GM12878 (cell line): ENCODE results near the gene KICS2. TPM values are rescaled to one million over a fixed set of nuclear protein-coding genes. Genes with fewer than 3 reads are reported as not detected.

Experiments
- ATAC-seq: fragments of 200-7000 bp; cut with Tn5 transposase; 3 replicates; pipeline ENCODE4 v1.9.1; 2020; ENCODE audit warnings: mild to moderate bottlenecking, moderate library complexity
- BruUV-seq: library from RNA; stranded (reverse); fragments of 400-500 nt; replicated peaks from 2 replicates; lab custom pipeline; 2021; lab: Mats Ljungman, UMichigan
- CTCF ChIA-PET: fragments of 300-600 bp; sonication (Branson Sonifier 250); formaldehyde crosslinking; extraction: SDS; loops from one replicate; lab custom pipeline; 2021; ENCODE audit warnings: inconsistent platforms; lab: Yijun Ruan, JAX
- POLR2A ChIA-PET: fragments of 350-600 bp; formaldehyde crosslinking; extraction: SDS; loops from one replicate; lab custom pipeline; 2021; ENCODE audit warnings: inconsistent platforms; lab: Charles Lee
- RAD21 ChIA-PET: fragments of 300-600 bp; sonication (Branson Sonifier 250); formaldehyde crosslinking; loops from one replicate; lab custom pipeline; 2023; ENCODE audit warnings: antibody characterized with exemption; ENCODE audit not compliant: unreplicated experiment; lab: Charles Lee
- SMC1A ChIA-PET: fragments of 300-600 bp; sonication (Branson Sonifier 250); formaldehyde crosslinking; loops from one replicate; lab custom pipeline; 2023; ENCODE audit not compliant: unreplicated experiment, uncharacterized antibody; lab: Charles Lee
- DNase-seq: peaks from one replicate; pipeline ENCODE4 v3.0.0-alpha.2; 2011; ENCODE audit warnings: low read depth, low spot score
- FAIRE-seq: peaks from 3 replicates; lab custom pipeline; 2011; peaks lifted over from hg19 to GRCh38; lab: Jason Lieb, UNC
- H2AFZ ChIP-seq: 2 replicates; pipeline ENCODE4 v1.6.0; 2011; ENCODE audit warnings: low read depth, low read length, control low read depth; ENCODE audit not compliant: control insufficient read depth
- H3K27ac ChIP-seq: 2 replicates; pipeline ENCODE4 v1.5.1; 2011; ENCODE audit warnings: control low read depth; ENCODE audit not compliant: control insufficient read depth, insufficient read depth
- H3K27me3 ChIP-seq, 2 experiments: replicated peaks in 1 of 2; 2 replicates each; pipeline versions ENCODE4 v1.6.0 to v1.6.1; 2011; ENCODE audit warnings: low read length in 1 of 2; ENCODE audit not compliant: control insufficient read depth in 2 of 2, insufficient read depth in 2 of 2
- H3K36me3 ChIP-seq, 2 experiments: 2 replicates each; pipeline ENCODE4 v1.5.1; 2011; ENCODE audit warnings: low read length in 1 of 2; ENCODE audit not compliant: control insufficient read depth in 2 of 2, insufficient read depth in 2 of 2
- H3K4me1 ChIP-seq: 2 replicates; pipeline ENCODE4 v1.6.1; 2011; ENCODE audit warnings: mild to moderate bottlenecking, low read length, moderate library complexity, mixed read lengths; ENCODE audit not compliant: control insufficient read depth, insufficient read depth
- H3K4me2 ChIP-seq: 2 replicates; pipeline ENCODE4 v1.6.0; 2011; ENCODE audit warnings: control low read depth; ENCODE audit not compliant: control insufficient read depth, insufficient read depth
- H3K4me3 ChIP-seq: fragments of 200-600 bp; sonication (generic); 2 replicates; pipeline ENCODE4 v1.5.1; 2016
- H3K79me2 ChIP-seq: 2 replicates; pipeline ENCODE4 v1.6.0; 2011; ENCODE audit warnings: low read length; ENCODE audit not compliant: control insufficient read depth, insufficient read depth
- H3K9ac ChIP-seq: 2 replicates; pipeline ENCODE4 v1.8.0; 2011; ENCODE audit warnings: low read length, control low read depth, mixed read lengths; ENCODE audit not compliant: control insufficient read depth, insufficient read depth
- H3K9me3 ChIP-seq: replicated peaks from 3 replicates; pipeline ENCODE4 v1.5.1; 2011; ENCODE audit warnings: mild to moderate bottlenecking, low read length; ENCODE audit not compliant: control insufficient read depth, insufficient read depth
- H4K20me1 ChIP-seq: 2 replicates; pipeline ENCODE4 v1.6.0; 2011; ENCODE audit not compliant: control insufficient read depth, insufficient read depth
- ASH2L ChIP-seq: fragments of 300-600, 200-600 bp; sonication (generic); IDR thresholded peaks from 2 replicates; pipeline ENCODE4 v1.6.1; 2017; ENCODE audit warnings: low read depth, mild to moderate bottlenecking, borderline replicate concordance
- ATF7 ChIP-seq: fragments of 450-650 bp; IDR thresholded peaks from 2 replicates; pipeline ENCODE4 v1.6.1; 2016; ENCODE audit warnings: low read depth, mild to moderate bottlenecking
- BHLHE40 ChIP-seq, 2 experiments: fragments of 450-650 bp in 1 of 2; IDR thresholded peaks; 2 replicates each; pipeline ENCODE4 v1.6.1; 2011 to 2017; ENCODE audit warnings: low read depth in 2 of 2, borderline replicate concordance in 1 of 2, improper control_type of control experiment in 1 of 2, low read length in 1 of 2, mild to moderate bottlenecking in 1 of 2
- BRCA1 ChIP-seq: IDR thresholded peaks from 2 replicates; pipeline ENCODE4 v1.6.1; 2011; ENCODE audit warnings: low read depth, low read length, improper control_type of control experiment
- CHD1 ChIP-seq: IDR thresholded peaks from 2 replicates; pipeline ENCODE4 v1.6.1; 2012; ENCODE audit warnings: low read depth, low read length, improper control_type of control experiment
- MTA3 ChIP-seq: IDR thresholded peaks from 2 replicates; pipeline ENCODE4 v1.6.1; 2012; ENCODE audit warnings: low read length, inconsistent platforms, borderline replicate concordance
- SMAD1 ChIP-seq: fragments of 450-650 bp; IDR thresholded peaks from 2 replicates; pipeline ENCODE4 v1.6.1; 2018; ENCODE audit warnings: mild to moderate bottlenecking, low read depth; ENCODE audit not compliant: partially characterized antibody
- ZNF207 ChIP-seq: fragments of 450-650 bp; IDR thresholded peaks from 2 replicates; pipeline ENCODE4 v1.6.1; 2014; ENCODE audit warnings: antibody characterized with exemption, mild to moderate bottlenecking, borderline replicate concordance
- whole genome bisulfite sequencing: methylation state at CpG from one replicate; pipeline ENCODE4 v1.1.6; 2016; ENCODE audit warnings: low lambda C conversion rate; ENCODE audit not compliant: insufficient replicate concordance, insufficient coverage; ENCODE audit errors: missing lambda C conversion rate; 5-methylcytosine and 5-hydroxymethylcytosine counted together
- in situ Hi-C: fragments of 300-500 bp; cut with MboI; formaldehyde crosslinking; loops from 9 replicates; pipeline ENCODE4 v1.14.3; 2018; ENCODE audit warnings: mixed read lengths
- intact Hi-C: fragments of 100-400 bp; cut with micrococcal nuclease; formaldehyde crosslinking; loops from one replicate; pipeline ENCODE4 v1.14.2; 2022; ENCODE audit not compliant: unreplicated experiment
- polyA plus RNA-seq, 11 experiments: library from polyadenylated mRNA; depleted of rRNA in 4 of 11; unstranded in 6 of 11; stranded (reverse) in 5 of 11; fragments of >200 nt; fragmentation: Nextera tagmentation in 4 of 11; fragmentation: Illumina TruSeq in 1 of 11; extraction: Ambion mirVana in 4 of 11; extraction: Trizol in 1 of 11; gene quantifications; 1 replicate in 1 of 11; 2 replicates in 10 of 11; pipeline versions ENCODE4 v1.2.1 to v1.2.3, GENCODE V29; 2011 to 2016; ENCODE audit warnings: inconsistent platforms in 2 of 11, missing spikeins in 2 of 11, low read depth in 1 of 11
- total RNA-seq, 4 experiments: library from RNA; depleted of rRNA in 3 of 4; stranded (reverse); fragments of >200 nt in 3 of 4; fragmentation: Illumina TruSeq in 1 of 4; extraction: Trizol in 1 of 4; gene quantifications; 2 replicates each; pipeline versions ENCODE4 v1.2.1 to v1.2.3, GENCODE V29; 2013 to 2021
- TF ChIP-seq, protein P1 (sequence below): IDR thresholded peaks from 2 replicates; pipeline ENCODE4 v1.6.1; 2011; ENCODE audit warnings: borderline replicate concordance, low read depth, mild to moderate bottlenecking, moderate library complexity, low read length; ENCODE audit not compliant: insufficient read depth, poor library complexity, severe bottlenecking

The KICS2 gene
- total and polyA plus RNA-seq, 10 of the 15 experiments (the other 5 are each of a cell fraction or from before 2014, with no cell fraction given), result 3.9 to 13.1 (median 9.5) TPM

DNA sequence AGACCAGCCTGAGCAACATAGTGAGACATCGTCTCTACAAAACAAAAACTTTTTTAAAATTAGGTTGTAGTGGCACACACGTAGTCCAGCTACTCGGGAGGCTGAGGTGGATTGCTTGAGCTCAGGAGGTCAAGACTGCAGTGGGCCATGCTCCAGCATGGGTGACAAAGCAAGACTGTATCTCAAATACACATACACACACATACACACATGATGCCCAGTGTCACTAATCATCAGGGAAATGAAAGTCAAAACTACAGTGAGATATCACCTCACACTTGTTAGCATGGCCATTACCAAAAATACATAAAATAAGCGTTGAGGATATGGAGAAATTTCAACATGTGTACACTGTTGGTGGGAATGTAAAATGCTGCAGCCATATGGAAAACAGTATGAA is 33.2 kb upstream of the KICS2 start:
- Histone ChIP-seq H4K20me1 (no peaks in the 10 kb centered on the region), H3K36me3 (no peaks in the 10 kb centered on the region), H3K9ac (no peak overlapping the region), H2AFZ (no peak overlapping the region), H3K4me2 (no peak overlapping the region), H3K27me3 (no peaks in the 10 kb centered on the region), H3K4me1 (no peaks in the 10 kb centered on the region), H3K9me3 (no peaks in the 10 kb centered on the region), H3K79me2 (no peaks in the 10 kb centered on the region), H3K4me3 (no peak overlapping the region), H3K27ac (no peak overlapping the region)
- ChIA-PET SMC1A (interaction anchor here (0.6 to 2.9 kb wide), 4 partner anchors 412 to 429 kb away, joined by 3 to 13 read pairs (median 8); no protein-coding TSS in a partner anchor), CTCF (interaction anchor here (0.7 to 3.9 kb wide), 4 partner anchors 36 to 442 kb away, joined by 3 to 29 read pairs (median 13); partner anchors contain the start of gene SRGAP1), POLR2A (no interaction called here), RAD21 (interaction anchor here (0.6 kb wide), 1 partner anchor 411 kb away, joined by 3 read pairs; the partner anchor contains the start of gene SRGAP1)
- in situ Hi-C loops (loop anchor here (25.0 kb wide), 2 partner anchors 843 to 1143 kb away; no protein-coding TSS in a partner anchor), intact Hi-C loops (loop anchor here (5.0 to 10.0 kb wide), 3 partner anchors 588 to 1153 kb away; partner anchors contain the start of gene DPY19L2)
- DNase-seq (no peak), FAIRE-seq (no peak), ATAC-seq (no peak)
- no TSS peak for BruUV-seq
- 33% methylated on average over 4 of the region's 4 CpGs for WGBS
- no peak for TF ChIP-seq ASH2L
- no peak for TF ChIP-seq CHD1
- TF ChIP-seq ATF7, result no peak
- TF ChIP-seq MTA3, result no peak
- TF ChIP-seq SMAD1, result no peak
- no peak for TF ChIP-seq BRCA1
- TF ChIP-seq BHLHE40 (IDR thresholded peaks at IDR 0.05; ENCODE audit: borderline replicate concordance in 1 of 2, low read depth in 2 of 2, low read length in 1 of 2), result no peak
- TF ChIP-seq, protein P1, sequence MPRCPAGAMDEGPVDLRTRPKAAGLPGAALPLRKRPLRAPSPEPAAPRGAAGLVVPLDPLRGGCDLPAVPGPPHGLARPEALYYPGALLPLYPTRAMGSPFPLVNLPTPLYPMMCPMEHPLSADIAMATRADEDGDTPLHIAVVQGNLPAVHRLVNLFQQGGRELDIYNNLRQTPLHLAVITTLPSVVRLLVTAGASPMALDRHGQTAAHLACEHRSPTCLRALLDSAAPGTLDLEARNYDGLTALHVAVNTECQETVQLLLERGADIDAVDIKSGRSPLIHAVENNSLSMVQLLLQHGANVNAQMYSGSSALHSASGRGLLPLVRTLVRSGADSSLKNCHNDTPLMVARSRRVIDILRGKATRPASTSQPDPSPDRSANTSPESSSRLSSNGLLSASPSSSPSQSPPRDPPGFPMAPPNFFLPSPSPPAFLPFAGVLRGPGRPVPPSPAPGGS, result no peak
- TF ChIP-seq ZNF207, result no peak
